ENCODE measurements around the gene PIGL.
"Not testable (repeated sequence)": the region's sequence is repeated elsewhere in the genome, so short reads cannot be mapped to it uniquely, and the experiment has no call there.

PIGL gene

GRCh38 chr17:16197276-16197675, 19.7 kb upstream of the PIGL start:
- no peak overlapping the region for H3K27ac ChIP-seq
- H4K20me1 ChIP-seq, result peaks cover 47 to 94% (median 75%) of the 10 kb centered on the region in 11 experiments; a peak in 21 of 22 replicates
- H3K9ac ChIP-seq, result peak overlapping the region in 1 of 11 experiments; percentile 16; a peak in 1 of 22 replicates
- peak overlapping the region in 1 of 11 experiments; percentile 35; a peak in 2 of 22 replicates for H3K4me2 ChIP-seq
- H3K36me3 ChIP-seq, result peaks cover 45 to 58% (median 52%) of the 10 kb centered on the region in 11 experiments
- no peak overlapping the region for H3K4me3 ChIP-seq
- TF ChIP-seq Cebpa-rat (IDR thresholded peaks at IDR 0.05), result no peak
- H3K4me1 ChIP-seq, result peaks cover 30 to 51% (median 36%) of the 10 kb centered on the region in 10 experiments
- H3K27me3 ChIP-seq, result no peaks in the 10 kb centered on the region
- H3K9me3 ChIP-seq (replicated peaks in 1 of 11), result no peaks in the 10 kb centered on the region

DNA sequence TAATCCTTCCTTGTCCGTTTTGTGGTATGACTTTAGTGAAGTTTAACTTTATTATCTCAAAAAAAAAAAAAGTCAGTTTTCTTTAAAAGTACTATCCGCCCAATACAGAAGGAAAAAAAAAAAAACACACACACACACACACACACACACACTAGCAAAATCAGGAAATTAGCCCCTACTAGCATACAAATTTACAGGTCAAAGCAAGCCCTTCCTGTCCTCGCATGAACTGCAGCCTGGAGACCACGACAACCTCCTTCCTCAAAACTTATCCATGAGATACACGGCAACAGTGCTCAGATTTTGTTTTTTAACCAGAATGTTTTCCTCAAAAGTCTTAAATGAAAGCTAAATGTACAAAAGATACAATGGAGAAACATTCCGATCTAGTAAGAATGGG, 17.9 kb upstream of the PIGL start:
- Histone ChIP-seq H3K27me3 (no peaks in the 10 kb centered on the region), H3K9ac (peak overlapping the region in 5 of 11 experiments; percentile 6 to 46 (median 27); a peak in 2 of 22 replicates), H3K27ac (peak overlapping the region in 9 of 11 experiments; percentile 1 to 67 (median 29); a peak in 13 of 22 replicates), H3K4me2 (peak overlapping the region; percentile 42 to 73 (median 57)), H4K20me1 (peaks cover 61 to 94% (median 85%) of the 10 kb centered on the region in 11 experiments; a peak in 21 of 22 replicates), H3K4me3 (no peak overlapping the region), H3K9me3 (replicated peaks in 1 of 11) (no peaks in the 10 kb centered on the region), H3K4me1 (peaks cover 37 to 64% (median 46%) of the 10 kb centered on the region in 10 experiments), H3K36me3 (peaks cover 27 to 39% (median 34%) of the 10 kb centered on the region in 11 experiments)
- no peak for TF ChIP-seq Cebpa-rat (IDR thresholded peaks at IDR 0.05)

- H3K27me3 ChIP-seq; H3K4me3 ChIP-seq; H3K9me3 ChIP-seq (replicated peaks in 1 of 11); H3K9ac ChIP-seq: not testable (repeated sequence)
- H3K27ac ChIP-seq, result peak overlapping the region in 1 of 11 experiments; percentile 26; a peak in 1 of 22 replicates
- H4K20me1 ChIP-seq, result peaks cover 68 to 100% (median 98%) of the 10 kb centered on the region in 11 experiments; a peak in 21 of 22 replicates
- H3K4me2 ChIP-seq, result peak overlapping the region in 8 of 11 experiments; percentile 17 to 54 (median 34); a peak in 12 of 22 replicates
- H3K4me1 ChIP-seq, result peaks cover 44 to 75% (median 54%) of the 10 kb centered on the region in 10 experiments
- peaks cover 12 to 20% (median 17%) of the 10 kb centered on the region in 11 experiments for H3K36me3 ChIP-seq
Observed at GRCh38 chr17:16201693-16202131, 15.3 kb upstream of the PIGL start.

- H3K4me3 ChIP-seq; H3K9me3 ChIP-seq (replicated peaks in 1 of 11); H3K36me3 ChIP-seq; H3K27me3 ChIP-seq: not testable (repeated sequence)
- H3K4me1 ChIP-seq, result peaks cover 44 to 67% (median 54%) of the 10 kb centered on the region in 10 experiments
- peaks cover 61 to 100% (median 97%) of the 10 kb centered on the region in 11 experiments; a peak in 21 of 22 replicates for H4K20me1 ChIP-seq
- peak overlapping the region in 3 of 11 experiments; percentile 24 to 45 (median 33); a peak in 2 of 22 replicates for H3K9ac ChIP-seq
- 0 out of 22 replicates have a peak overlapping the region, but pooled peaks of 1 of the 11 experiments have one; percentile 2 for H3K27ac ChIP-seq
- H3K4me2 ChIP-seq, result peak overlapping the region in 9 of 11 experiments; percentile 4 to 40 (median 18); a peak in 7 of 22 replicates
Observed at GRCh38 chr17:16202554-16203500, 14.2 kb upstream of the PIGL start.

GRCh38 chr17:16204763-16205162, 12.2 kb upstream of the PIGL start:
- H3K4me3 ChIP-seq; H3K9me3 ChIP-seq (replicated peaks in 1 of 11); H3K27ac ChIP-seq; H3K9ac ChIP-seq; H3K27me3 ChIP-seq: not testable (repeated sequence)
- H3K36me3 ChIP-seq, result peaks cover 0 to 16% (median 5%) of the 10 kb centered on the region in 11 experiments; a peak in 7 of 22 replicates
- H3K4me1 ChIP-seq, result peaks cover 31 to 60% (median 44%) of the 10 kb centered on the region in 10 experiments
- H4K20me1 ChIP-seq, result peaks cover 60 to 100% (median 95%) of the 10 kb centered on the region in 11 experiments
- peak overlapping the region in 2 of 11 experiments; percentile 5 to 28; a peak in 2 of 22 replicates for H3K4me2 ChIP-seq

DNA sequence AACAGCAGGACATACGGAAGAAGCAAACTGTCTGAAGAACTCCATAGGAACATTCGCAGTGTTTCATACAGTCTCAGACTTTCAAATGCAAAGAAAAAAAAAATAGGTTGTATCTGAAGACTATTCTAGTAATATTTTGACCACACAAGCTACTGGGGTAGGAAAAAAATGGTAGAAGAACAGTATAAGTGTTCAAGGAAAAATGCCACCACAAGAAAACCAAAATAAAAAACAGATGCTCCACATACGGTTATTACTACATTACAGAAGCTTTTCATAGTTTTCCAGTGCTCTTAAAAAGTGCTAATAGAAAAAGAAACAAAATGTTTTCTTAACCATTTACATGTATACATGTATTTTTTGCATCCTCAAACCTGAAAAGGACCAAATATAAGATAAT, 5.4 kb upstream of the PIGL start:
- Histone ChIP-seq H3K4me2 (no peak overlapping the region), H3K4me3 (no peak overlapping the region), H3K4me1 (peaks cover 18 to 48% (median 28%) of the 10 kb centered on the region in 10 experiments), H3K9ac (peak overlapping the region in 1 of 11 experiments; percentile 7; a peak in 1 of 22 replicates), H3K27me3 (no peaks in the 10 kb centered on the region), H3K9me3 (replicated peaks in 1 of 11) (peaks cover 0 to 10% (median 0%) of the 10 kb centered on the region in 11 experiments; a peak in 1 of 22 replicates), H3K36me3 (peaks cover 0 to 13% (median 8%) of the 10 kb centered on the region in 11 experiments; a peak in 10 of 22 replicates), H3K27ac (no peak overlapping the region), H4K20me1 (peaks cover 49 to 86% (median 79%) of the 10 kb centered on the region in 11 experiments)
- TF ChIP-seq Cebpa-rat (IDR thresholded peaks at IDR 0.05), result no peak

GRCh38 chr17:16212793-16213192, 4.2 kb upstream of the PIGL start:
- Histone ChIP-seq H3K27ac (no peak overlapping the region), H3K4me2 (peak overlapping the region; percentile 82 to 94 (median 87); a peak in 20 of 22 replicates), H3K4me3 (no peak overlapping the region), H3K36me3 (peaks cover 0 to 13% (median 8%) of the 10 kb centered on the region in 11 experiments; a peak in 10 of 22 replicates), H3K27me3 (no peaks in the 10 kb centered on the region), H4K20me1 (peaks cover 48 to 74% (median 67%) of the 10 kb centered on the region in 11 experiments), H3K4me1 (peaks cover 23 to 51% (median 31%) of the 10 kb centered on the region in 10 experiments), H3K9ac (peak overlapping the region in 5 of 11 experiments; percentile 7 to 96 (median 25); a peak in 3 of 22 replicates), H3K9me3 (replicated peaks in 1 of 11) (peaks cover 0 to 10% (median 0%) of the 10 kb centered on the region in 11 experiments; a peak in 1 of 22 replicates)
- no peak for TF ChIP-seq Cebpa-rat (IDR thresholded peaks at IDR 0.05)

DNA sequence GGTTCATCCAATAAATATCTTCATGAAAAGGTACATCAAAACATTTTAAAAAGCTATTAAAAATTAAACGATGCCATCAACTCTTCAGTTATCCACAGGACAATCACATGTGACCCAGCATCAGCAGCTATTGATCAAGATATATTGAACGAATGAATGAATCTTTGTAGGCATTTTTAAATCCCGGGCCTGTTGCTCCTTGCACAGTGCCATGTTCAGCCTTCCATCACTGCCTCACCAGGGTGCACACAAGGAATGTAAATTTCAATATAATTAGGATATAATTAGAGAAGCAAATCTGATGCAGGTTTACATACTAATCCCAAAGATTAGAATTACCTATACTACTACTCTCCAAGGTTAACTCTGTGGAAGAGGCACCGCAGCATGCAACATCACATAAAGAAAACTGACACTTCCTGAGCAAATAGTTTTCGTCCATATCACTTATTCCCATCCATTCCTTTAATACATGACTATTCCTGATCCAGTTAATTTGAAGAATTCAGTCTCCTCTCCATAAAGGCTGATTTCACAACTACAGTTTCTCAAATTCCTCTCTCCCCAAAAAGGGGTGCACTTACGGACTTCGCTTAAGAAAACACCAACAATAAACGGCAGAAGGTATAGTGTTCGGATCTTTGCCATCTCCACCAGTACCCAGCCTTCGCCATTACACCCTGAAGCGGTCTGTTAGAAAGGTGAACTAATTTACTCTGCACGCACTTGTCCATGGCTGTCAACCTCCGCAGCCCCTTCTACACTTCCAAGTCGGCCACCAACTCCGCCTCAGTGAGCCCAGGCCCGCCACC, 2.6 kb upstream of the PIGL start:
- Histone ChIP-seq H3K27ac (peak overlapping the region; percentile 90 to 99 (median 97)), H3K36me3 (peaks cover 0 to 17% (median 8%) of the 10 kb centered on the region in 11 experiments; a peak in 11 of 22 replicates), H3K9ac (peak overlapping the region; percentile 94 to 99 (median 98)), H3K9me3 (replicated peaks in 1 of 11) (peaks cover 0 to 10% (median 0%) of the 10 kb centered on the region in 11 experiments; a peak in 1 of 22 replicates), H3K27me3 (no peaks in the 10 kb centered on the region), H3K4me2 (peak overlapping the region; percentile 82 to 94 (median 87)), H3K4me3 (peak overlapping the region; percentile 86 to 100 (median 92)), H3K4me1 (peaks cover 34 to 50% (median 42%) of the 10 kb centered on the region in 10 experiments), H4K20me1 (peaks cover 43 to 58% (median 52%) of the 10 kb centered on the region in 11 experiments; a peak in 21 of 22 replicates)
- no peak for TF ChIP-seq Cebpa-rat (IDR thresholded peaks at IDR 0.05)
